K562 (cell line): ENCODE measurements around the gene XIRP1. TPM values are rescaled to one million over a fixed set of nuclear protein-coding genes. Genes with fewer than 3 reads are reported as not detected.

Source experiments
- ATF3 ChIP-seq, 2 experiments: fragments of 450-650 bp in 1 of 2; sonication (generic) in 1 of 2; formaldehyde crosslinking in 1 of 2; IDR thresholded peaks in 1 of 2; conservative IDR thresholded peaks in 1 of 2; 2 replicates each; pipeline versions ENCODE4 v1.6.1 to v1.8.1; 2016 to 2023; ENCODE audit warnings: mild to moderate bottlenecking in 2 of 2, moderate library complexity in 2 of 2, inconsistent platforms in 1 of 2, missing genetic modification reagents in 1 of 2
- BHLHE40 ChIP-seq: IDR thresholded peaks from 2 replicates; pipeline ENCODE4 v1.6.1; 2011; ENCODE audit warnings: low read length, improper control_type of control experiment
- CREB1 ChIP-seq, 2 experiments: sonication (generic) in 1 of 2; formaldehyde crosslinking in 1 of 2; IDR thresholded peaks; 2 replicates each; pipeline versions ENCODE4 v1.6.1 to v1.8.0; 2012 to 2022; ENCODE audit warnings: inconsistent platforms in 1 of 2, mild to moderate bottlenecking in 1 of 2, missing genetic modification reagents in 1 of 2, moderate library complexity in 1 of 2
- FOXP4 ChIP-seq: sonication (generic); formaldehyde crosslinking; IDR thresholded peaks from 2 replicates; pipeline ENCODE4 v1.8.0; 2022; ENCODE audit warnings: mild to moderate bottlenecking, missing genetic modification reagents, borderline replicate concordance
- IRF1 ChIP-seq: sonication (generic); formaldehyde crosslinking; IDR thresholded peaks from 2 replicates; pipeline ENCODE4 v1.8.0; 2022; ENCODE audit warnings: missing genetic modification reagents, mild to moderate bottlenecking, borderline replicate concordance
- KDM4B ChIP-seq, 2 experiments: fragments of 450-650 bp in 1 of 2; sonication (generic) in 1 of 2; IDR thresholded peaks; 2 replicates each; pipeline ENCODE4 v1.6.1; 2016 to 2017; ENCODE audit warnings: borderline replicate concordance in 2 of 2, antibody characterized with exemption in 1 of 2, low read depth in 1 of 2, mild to moderate bottlenecking in 1 of 2
- NR0B1 ChIP-seq: fragments of 450-650 bp; IDR thresholded peaks from one replicate; pipeline ENCODE4 v1.6.1; 2018; ENCODE audit warnings: mild to moderate bottlenecking, moderate library complexity; ENCODE audit not compliant: partially characterized antibody
- PKNOX1 ChIP-seq: fragments of 450-650 bp; IDR thresholded peaks from 2 replicates; pipeline ENCODE4 v1.6.1; 2016
- POLR2AphosphoS5 ChIP-seq: IDR thresholded peaks from 2 replicates; pipeline ENCODE4 v1.6.1; 2011; ENCODE audit warnings: mild to moderate bottlenecking, low read depth, low read length, moderate library complexity; ENCODE audit not compliant: control insufficient read depth, insufficient read depth
- POLR2G ChIP-seq: fragments of 200-400 bp; formaldehyde crosslinking; IDR thresholded peaks from 2 replicates; pipeline ENCODE4 v1.6.1; 2017; ENCODE audit warnings: low read depth, mild to moderate bottlenecking, antibody characterized with exemption, low read length, moderate library complexity
- RBFOX2 ChIP-seq: fragments of 200-400 bp; formaldehyde crosslinking; IDR thresholded peaks from 2 replicates; pipeline ENCODE4 v1.6.1; 2017; ENCODE audit warnings: low read depth, mild to moderate bottlenecking, low read length, moderate library complexity
- SMARCA4 ChIP-seq: fragments of 450-650 bp; IDR thresholded peaks from 2 replicates; pipeline ENCODE4 v1.6.1; 2016
- SUPT5H ChIP-seq: fragments of 450-650 bp; IDR thresholded peaks from 2 replicates; pipeline ENCODE4 v1.6.1; 2016
- TFAP4 ChIP-seq: sonication (generic); formaldehyde crosslinking; IDR thresholded peaks from 2 replicates; pipeline ENCODE4 v1.8.0; 2022; ENCODE audit warnings: missing genetic modification reagents, mild to moderate bottlenecking, moderate library complexity, borderline replicate concordance
- TRIM24 ChIP-seq, 2 experiments: fragments of 450-650 bp; IDR thresholded peaks; 2 replicates each; pipeline ENCODE4 v1.6.1; 2016
- ZNF668 ChIP-seq: fragments of 250-450 bp; sonication (Bioruptor Pico); IDR thresholded peaks from 2 replicates; pipeline ENCODE4 v1.8.0; 2022; ENCODE audit warnings: mild to moderate bottlenecking, inconsistent platforms
- ZNF766 ChIP-seq: fragments of 200-800 bp; sonication (Bioruptor generic); conservative IDR thresholded peaks from 2 replicates; pipeline ENCODE4 v1.6.1; 2016; ENCODE audit warnings: missing genetic modification characterization, missing compliant biosample characterization
- polyA plus RNA-seq, 8 experiments: library from polyadenylated mRNA; depleted of rRNA in 4 of 8; stranded (reverse) in 5 of 8; unstranded in 3 of 8; fragments of >200 nt; fragmentation: Nextera tagmentation in 2 of 8; fragmentation: Illumina TruSeq in 1 of 8; extraction: Ambion mirVana in 2 of 8; extraction: Trizol in 1 of 8; gene quantifications; 2 replicates each; pipeline versions ENCODE4 v1.2.1 to v1.2.3, GENCODE V29; 2011 to 2014; ENCODE audit warnings: inconsistent platforms in 1 of 8, missing spikeins in 1 of 8
- total RNA-seq, 7 experiments: library from RNA; depleted of rRNA in 6 of 7; stranded (reverse); fragments of >200 nt in 6 of 7; fragmentation: Illumina TruSeq in 2 of 7; extraction: Trizol in 2 of 7; gene quantifications; 2 replicates each; pipeline versions ENCODE4 v1.2.1 to v1.2.3, GENCODE V29; 2011 to 2021; ENCODE audit warnings: low replicate concordance in 1 of 7

XIRP1 gene
- total and polyA plus RNA-seq, 9 of the 15 experiments (the other 6 are each of a cell fraction or from before 2014, with no cell fraction given): 0.03 to 0.27 (median 0.08) TPM; not detected in 3

- TF ChIP-seq TFAP4 (CRISPR knock-in tag) (peak; percentile 80), ZNF668 (no peak), POLR2G (peak; percentile 45; the same call in 1 of the 2 replicates), RBFOX2 (peak; percentile 62), BHLHE40 (peak; percentile 43; the same call in 1 of the 2 replicates), NR0B1 (no peak), CREB1 (IDR thresholded peaks at IDR 0.05) (no peak), CREB1 (CRISPR knock-in tag; IDR thresholded peaks at IDR 0.05) (peak; percentile 56; the same call in 1 of the 2 replicates), TRIM24 (IDR thresholded peaks at IDR 0.05) (0 out of 4 replicates have a peak, but pooled peaks have one; percentile 26 to 38), POLR2AphosphoS5 (0 out of 2 replicates have a peak, but pooled peaks have one; percentile 9), ATF3 (IDR thresholded peaks at IDR 0.05) (peak; percentile 90), ATF3 (CRISPR knock-in tag; conservative IDR thresholded peaks at IDR 0.05) (no peak), SUPT5H (peak; percentile 29; the same call in 1 of the 2 replicates), SMARCA4 (peak; percentile 73), PKNOX1 (peak; percentile 32; the same call in 1 of the 2 replicates), KDM4B (IDR thresholded peaks at IDR 0.05; ENCODE audit: borderline replicate concordance in 2 of 2, low read depth in 1 of 2) (0 out of 4 replicates have a peak, but pooled peaks of 1 of the 2 experiments have one; percentile 29), FOXP4 (CRISPR knock-in tag) (peak; percentile 28), IRF1 (CRISPR knock-in tag) (no peak), ZNF766 (CRISPR knock-in tag) (peak; percentile 45; the same call in 1 of the 2 replicates)
Measured at GRCh38 chr3:39146611-39147591, 45.5 kb downstream of the XIRP1 start (continued).
